HepG2 (cell line): ENCODE measurements around the gene SPDYE4. TPM values are rescaled to one million over a fixed set of nuclear protein-coding genes. Genes with fewer than 3 reads are reported as not detected.

ENCODE experiments used
- ARID5B ChIP-seq: IDR thresholded peaks from 2 replicates; pipeline ENCODE4 v1.4.0; 2020; ENCODE audit warnings: mild to moderate bottlenecking, missing genetic modification reagents
- CENPX ChIP-seq: sonication (generic); formaldehyde crosslinking; IDR thresholded peaks from 2 replicates; pipeline ENCODE4 v1.9.0; 2021; ENCODE audit warnings: mild to moderate bottlenecking, missing genetic modification reagents, moderate library complexity
- CHCHD3 ChIP-seq: sonication (generic); formaldehyde crosslinking; IDR thresholded peaks from 2 replicates; pipeline ENCODE4 v1.8.0; 2022; ENCODE audit warnings: mild to moderate bottlenecking, missing genetic modification reagents, moderate library complexity
- DMAP1 ChIP-seq: IDR thresholded peaks from 2 replicates; pipeline ENCODE4 v1.6.1; 2016
- FOXO4 ChIP-seq: sonication (generic); formaldehyde crosslinking; conservative IDR thresholded peaks from 2 replicates; pipeline ENCODE4 v1.8.1; 2023; ENCODE audit warnings: missing genetic modification reagents
- FOXP1 ChIP-seq, 2 experiments: fragments of 450-650 bp in 1 of 2; IDR thresholded peaks; 2 replicates each; pipeline ENCODE4 v1.6.1; 2017 to 2018; ENCODE audit warnings: antibody characterized with exemption in 1 of 2
- GATAD1 ChIP-seq: IDR thresholded peaks from 2 replicates; pipeline ENCODE4 v1.6.1; 2016; ENCODE audit warnings: missing genetic modification reagents, missing compliant biosample characterization
- HES4 ChIP-seq: sonication (generic); formaldehyde crosslinking; IDR thresholded peaks from 2 replicates; pipeline ENCODE4 v1.9.0; 2021; ENCODE audit warnings: mild to moderate bottlenecking, missing genetic modification reagents, borderline replicate concordance
- KDM6A ChIP-seq: IDR thresholded peaks from 2 replicates; pipeline ENCODE4 v1.6.1; 2016; ENCODE audit warnings: low read depth
- KLF12 ChIP-seq: sonication (generic); formaldehyde crosslinking; IDR thresholded peaks from 2 replicates; pipeline ENCODE4 v1.4.0; 2020; ENCODE audit warnings: missing genetic modification reagents, borderline replicate concordance
- RFX5 ChIP-seq: IDR thresholded peaks from 2 replicates; pipeline ENCODE4 v1.6.1; 2011; ENCODE audit warnings: low read depth, low read length, improper control_type of control experiment
- SMAD1 ChIP-seq: sonication (generic); formaldehyde crosslinking; IDR thresholded peaks from 2 replicates; pipeline ENCODE4 v1.4.0; 2020; ENCODE audit warnings: missing genetic modification reagents, low read depth, mild to moderate bottlenecking, borderline replicate concordance
- SP140L ChIP-seq: sonication (generic); formaldehyde crosslinking; IDR thresholded peaks from 2 replicates; pipeline ENCODE4 v1.4.0; 2020; ENCODE audit warnings: missing genetic modification reagents, borderline replicate concordance
- ZNF337 ChIP-seq: sonication (generic); formaldehyde crosslinking; IDR thresholded peaks from 2 replicates; pipeline ENCODE4 v1.5.1; 2020; ENCODE audit warnings: missing genetic modification reagents, low read depth, mild to moderate bottlenecking, borderline replicate concordance
- ZNF747 ChIP-seq: sonication (generic); formaldehyde crosslinking; IDR thresholded peaks from 2 replicates; pipeline ENCODE4 v1.8.1; 2023; ENCODE audit warnings: missing genetic modification reagents, mild to moderate bottlenecking, borderline replicate concordance
- polyA plus RNA-seq, 8 experiments: library from polyadenylated mRNA; depleted of rRNA in 3 of 8; stranded (reverse) in 7 of 8; unstranded in 1 of 8; fragments of >200 nt; fragmentation: Illumina TruSeq in 4 of 8; extraction: Trizol in 4 of 8; gene quantifications; 2 replicates each; pipeline versions ENCODE4 v1.2.1 to v1.2.3, GENCODE V29; 2011 to 2016; ENCODE audit warnings: low read depth in 4 of 8, missing spikeins in 1 of 8, mixed read lengths in 1 of 8; ENCODE audit not compliant: insufficient read depth in 1 of 8
- total RNA-seq, 5 experiments: library from RNA; depleted of rRNA; stranded (reverse); fragments of >200 nt; fragmentation: Illumina TruSeq; extraction: Trizol; gene quantifications; 2 replicates each; pipeline ENCODE4 v1.2.3, GENCODE V29; 2016; ENCODE audit warnings: low read depth in 1 of 5
- TF ChIP-seq, protein P1 (sequence below): sonication (generic); formaldehyde crosslinking; IDR thresholded peaks from 2 replicates; pipeline ENCODE4 v1.4.0; 2020; ENCODE audit warnings: missing genetic modification reagents
- TF ChIP-seq, protein P2 (sequence below): sonication (generic); formaldehyde crosslinking; IDR thresholded peaks from 2 replicates; pipeline ENCODE4 v1.4.0; 2020; ENCODE audit warnings: missing genetic modification reagents, mild to moderate bottlenecking, borderline replicate concordance

SPDYE4 gene
- total and polyA plus RNA-seq, 2 of the 13 experiments (the other 11 are each of a cell fraction or from before 2014, with no cell fraction given): not detected

GRCh38 chr17:8745586-8746500, 12.5 kb downstream of the SPDYE4 start (continued):
- TF ChIP-seq FOXO4 (CRISPR knock-in tag) (no peak), ZNF747 (CRISPR knock-in tag) (no peak), FOXP1 (IDR thresholded peaks at IDR 0.05) (no peak), FOXP1 (CRISPR knock-in tag; IDR thresholded peaks at IDR 0.05) (no peak), CHCHD3 (CRISPR knock-in tag) (no peak), DMAP1 (CRISPR knock-in tag) (peak; percentile 48; the same call in 1 of the 2 replicates), ZNF337 (no peak), GATAD1 (CRISPR knock-in tag) (no peak), RFX5 (no peak), SP140L (CRISPR knock-in tag) (no peak), SMAD1 (CRISPR knock-in tag) (peak; percentile 57; the same call in 1 of the 2 replicates), ARID5B (CRISPR knock-in tag) (peak; percentile 50), KLF12 (CRISPR knock-in tag) (no peak), CENPX (CRISPR knock-in tag) (no peak), HES4 (0 out of 2 replicates have a peak, but pooled peaks have one; percentile 15), KDM6A (CRISPR knock-in tag) (no peak)
- TF ChIP-seq, protein P1, sequence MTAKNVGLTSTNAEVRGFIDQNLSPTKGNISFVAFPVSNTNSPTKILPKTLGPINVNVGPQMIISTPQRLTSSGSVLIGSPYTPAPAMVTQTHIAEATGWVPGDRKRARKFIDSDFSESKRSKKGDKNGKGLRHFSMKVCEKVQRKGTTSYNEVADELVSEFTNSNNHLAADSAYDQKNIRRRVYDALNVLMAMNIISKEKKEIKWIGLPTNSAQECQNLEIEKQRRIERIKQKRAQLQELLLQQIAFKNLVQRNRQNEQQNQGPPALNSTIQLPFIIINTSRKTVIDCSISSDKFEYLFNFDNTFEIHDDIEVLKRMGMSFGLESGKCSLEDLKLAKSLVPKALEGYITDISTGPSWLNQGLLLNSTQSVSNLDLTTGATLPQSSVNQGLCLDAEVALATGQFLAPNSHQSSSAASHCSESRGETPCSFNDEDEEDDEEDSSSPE (CRISPR knock-in tag): peak; percentile 49; the same call in 1 of the 2 replicates
- TF ChIP-seq, protein P2, sequence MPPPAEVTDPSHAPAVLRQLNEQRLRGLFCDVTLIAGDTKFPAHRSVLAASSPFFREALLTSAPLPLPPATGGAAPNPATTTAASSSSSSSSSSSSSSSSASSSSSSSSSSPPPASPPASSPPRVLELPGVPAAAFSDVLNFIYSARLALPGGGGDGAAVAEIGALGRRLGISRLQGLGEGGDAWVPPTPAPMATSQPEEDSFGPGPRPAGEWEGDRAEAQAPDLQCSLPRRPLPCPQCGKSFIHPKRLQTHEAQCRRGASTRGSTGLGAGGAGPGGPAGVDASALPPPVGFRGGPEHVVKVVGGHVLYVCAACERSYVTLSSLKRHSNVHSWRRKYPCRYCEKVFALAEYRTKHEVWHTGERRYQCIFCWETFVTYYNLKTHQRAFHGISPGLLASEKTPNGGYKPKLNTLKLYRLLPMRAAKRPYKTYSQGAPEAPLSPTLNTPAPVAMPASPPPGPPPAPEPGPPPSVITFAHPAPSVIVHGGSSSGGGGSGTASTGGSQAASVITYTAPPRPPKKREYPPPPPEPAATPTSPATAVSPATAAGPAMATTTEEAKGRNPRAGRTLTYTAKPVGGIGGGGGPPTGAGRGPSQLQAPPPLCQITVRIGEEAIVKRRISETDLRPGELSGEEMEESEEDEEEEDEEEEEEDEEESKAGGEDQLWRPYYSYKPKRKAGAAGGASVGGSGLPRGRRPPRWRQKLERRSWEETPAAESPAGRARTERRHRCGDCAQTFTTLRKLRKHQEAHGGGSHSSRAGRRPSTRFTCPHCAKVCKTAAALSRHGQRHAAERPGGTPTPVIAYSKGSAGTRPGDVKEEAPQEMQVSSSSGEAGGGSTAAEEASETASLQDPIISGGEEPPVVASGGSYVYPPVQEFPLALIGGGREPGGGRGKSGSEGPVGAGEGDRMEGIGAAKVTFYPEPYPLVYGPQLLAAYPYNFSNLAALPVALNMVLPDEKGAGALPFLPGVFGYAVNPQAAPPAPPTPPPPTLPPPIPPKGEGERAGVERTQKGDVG (CRISPR knock-in tag): peak; percentile 34; the same call in 1 of the 2 replicates
